Measurements from ENCODE around the gene SUPT20H.
A peak's percentile ranks its signal among the peaks of the same experiment; 100 is the strongest.

SUPT20H gene

DNA sequence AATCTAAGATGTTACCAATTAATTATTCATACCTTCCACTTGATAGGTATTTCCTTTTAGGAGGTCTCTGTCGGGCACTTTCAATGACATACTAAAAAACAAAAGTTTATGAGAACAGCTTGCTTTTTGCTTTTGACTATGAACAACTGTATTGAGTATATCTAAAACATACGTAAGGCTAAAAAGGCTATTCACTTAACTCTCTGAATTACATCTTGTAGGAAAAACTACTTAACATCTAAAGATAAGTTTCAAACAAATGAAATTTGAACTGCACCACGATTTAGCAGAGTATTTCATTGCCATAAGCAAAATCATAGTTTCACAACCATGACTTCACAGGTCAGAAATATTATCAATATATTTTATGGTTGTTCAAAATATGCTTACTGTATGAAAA is 11.6 kb downstream of the SUPT20H start:
- H3K36me3 ChIP-seq (ENCODE audit: control insufficient read depth in 2 of 2, insufficient read depth in 1 of 2, low read length in 2 of 2) = peaks cover 12 to 26% of the 10 kb centered on the region in 2 experiments
- CTCF ChIA-PET = interaction anchor here (0.7 to 1.8 kb wide), 3 partner anchors 20 to 889 kb away, joined by 3 to 4 read pairs (median 3); no protein-coding TSS in a partner anchor

DNA sequence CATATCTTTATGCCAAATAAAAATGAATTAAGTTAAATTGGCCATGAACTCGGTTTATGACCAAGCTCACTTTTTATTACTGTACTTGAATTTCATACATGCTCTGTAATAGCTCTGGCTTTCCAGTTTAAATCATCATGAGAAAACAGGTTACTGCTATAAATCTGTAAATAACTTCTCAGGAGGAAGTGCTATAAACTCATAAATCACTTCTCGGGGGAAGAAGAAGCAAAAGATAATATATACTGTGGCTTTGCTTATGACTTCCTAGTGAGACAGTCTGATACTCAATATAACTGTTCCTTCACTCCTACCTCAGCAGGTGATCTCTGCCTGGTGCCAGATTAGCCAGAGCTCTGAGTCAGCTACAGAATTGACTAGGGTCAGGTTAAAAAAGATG is 12.5 kb downstream of the SUPT20H start:
- peaks cover 12 to 34% of the 10 kb centered on the region in 2 experiments for H3K36me3 ChIP-seq (ENCODE audit: control insufficient read depth in 2 of 2, insufficient read depth in 1 of 2, low read length in 2 of 2)
- peaks cover 8% of the 10 kb centered on the region; the same call in 1 of the 2 replicates for H3K4me1 ChIP-seq (ENCODE audit: control insufficient read depth, insufficient read depth, low read length)
- ChIA-PET CTCF (no interaction called here), POLR2A (interaction anchor here (0.6 kb wide), 1 partner anchor 41 kb away, joined by 3 read pairs; no protein-coding TSS in a partner anchor)
- no peak overlapping the region for H3K27ac ChIP-seq (ENCODE audit: extremely low read depth, low read depth, low read length)
- H3K4me3 ChIP-seq (ENCODE audit: low read depth, low read length) = no peak overlapping the region
- H3K9me3 ChIP-seq (ENCODE audit: control insufficient read depth, insufficient read depth, low read depth, low read length) = no peaks in the 10 kb centered on the region
- TF ChIP-seq ZNF341 (tag by site-specific recombination; IDR thresholded peaks at IDR 0.05; ENCODE audit: low read depth) (peak; percentile 30; the same call in 1 of the 2 replicates), ZNF394 (tag by site-specific recombination; IDR thresholded peaks at IDR 0.05; ENCODE audit: borderline replicate concordance) (peak; percentile 89), ZNF48 (tag by site-specific recombination; IDR thresholded peaks at IDR 0.05) (no peak), ZBTB17 (tag by site-specific recombination; IDR thresholded peaks at IDR 0.05) (peak; percentile 85), TCF7L2 (IDR thresholded peaks at IDR 0.05; ENCODE audit: borderline replicate concordance, low read depth, low read length) (peak; percentile 80), KLF8 (tag by site-specific recombination; IDR thresholded peaks at IDR 0.05) (peak; percentile 68; the same call in 1 of the 2 replicates), ZNF701 (tag by site-specific recombination; IDR thresholded peaks at IDR 0.05) (no peak), ZNF561 (tag by site-specific recombination; IDR thresholded peaks at IDR 0.05; ENCODE audit: borderline replicate concordance) (peak; percentile 99), ZBTB48 (tag by site-specific recombination; IDR thresholded peaks at IDR 0.05) (no peak), ZNF2 (tag by site-specific recombination; IDR thresholded peaks at IDR 0.05) (peak; percentile 87; the same call in 1 of the 2 replicates), BCL11A (tag by site-specific recombination; IDR thresholded peaks at IDR 0.05; ENCODE audit: low read depth) (peak; percentile 93), HOXD13 (CRISPR knock-in tag; IDR thresholded peaks at IDR 0.05; ENCODE audit: borderline replicate concordance) (no peak), ZNF843 (tag by site-specific recombination; IDR thresholded peaks at IDR 0.05) (peak; percentile 100), ZSCAN30 (tag by site-specific recombination; IDR thresholded peaks at IDR 0.05) (peak; percentile 98), SCRT1 (tag by site-specific recombination; IDR thresholded peaks at IDR 0.05; ENCODE audit: borderline replicate concordance) (peak; percentile 98), ZNF146 (tag by site-specific recombination; IDR thresholded peaks at IDR 0.05) (peak; percentile 64; the same call in 1 of the 2 replicates)
- TF ChIP-seq, protein P1, sequence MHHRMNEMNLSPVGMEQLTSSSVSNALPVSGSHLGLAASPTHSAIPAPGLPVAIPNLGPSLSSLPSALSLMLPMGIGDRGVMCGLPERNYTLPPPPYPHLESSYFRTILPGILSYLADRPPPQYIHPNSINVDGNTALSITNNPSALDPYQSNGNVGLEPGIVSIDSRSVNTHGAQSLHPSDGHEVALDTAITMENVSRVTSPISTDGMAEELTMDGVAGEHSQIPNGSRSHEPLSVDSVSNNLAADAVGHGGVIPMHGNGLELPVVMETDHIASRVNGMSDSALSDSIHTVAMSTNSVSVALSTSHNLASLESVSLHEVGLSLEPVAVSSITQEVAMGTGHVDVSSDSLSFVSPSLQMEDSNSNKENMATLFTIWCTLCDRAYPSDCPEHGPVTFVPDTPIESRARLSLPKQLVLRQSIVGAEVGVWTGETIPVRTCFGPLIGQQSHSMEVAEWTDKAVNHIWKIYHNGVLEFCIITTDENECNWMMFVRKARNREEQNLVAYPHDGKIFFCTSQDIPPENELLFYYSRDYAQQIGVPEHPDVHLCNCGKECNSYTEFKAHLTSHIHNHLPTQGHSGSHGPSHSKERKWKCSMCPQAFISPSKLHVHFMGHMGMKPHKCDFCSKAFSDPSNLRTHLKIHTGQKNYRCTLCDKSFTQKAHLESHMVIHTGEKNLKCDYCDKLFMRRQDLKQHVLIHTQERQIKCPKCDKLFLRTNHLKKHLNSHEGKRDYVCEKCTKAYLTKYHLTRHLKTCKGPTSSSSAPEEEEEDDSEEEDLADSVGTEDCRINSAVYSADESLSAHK (tag by site-specific recombination; IDR thresholded peaks at IDR 0.05) = peak; percentile 98
- TF ChIP-seq, protein P2, sequence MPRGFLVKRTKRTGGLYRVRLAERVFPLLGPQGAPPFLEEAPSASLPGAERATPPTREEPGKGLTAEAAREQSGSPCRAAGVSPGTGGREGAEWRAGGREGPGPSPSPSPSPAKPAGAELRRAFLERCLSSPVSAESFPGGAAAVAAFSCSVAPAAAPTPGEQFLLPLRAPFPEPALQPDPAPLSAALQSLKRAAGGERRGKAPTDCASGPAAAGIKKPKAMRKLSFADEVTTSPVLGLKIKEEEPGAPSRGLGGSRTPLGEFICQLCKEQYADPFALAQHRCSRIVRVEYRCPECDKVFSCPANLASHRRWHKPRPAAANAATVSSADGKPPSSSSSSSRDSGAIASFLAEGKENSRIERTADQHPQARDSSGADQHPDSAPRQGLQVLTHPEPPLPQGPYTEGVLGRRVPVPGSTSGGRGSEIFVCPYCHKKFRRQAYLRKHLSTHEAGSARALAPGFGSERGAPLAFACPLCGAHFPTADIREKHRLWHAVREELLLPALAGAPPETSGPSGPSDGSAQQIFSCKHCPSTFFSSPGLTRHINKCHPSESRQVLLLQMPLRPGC (tag by site-specific recombination; IDR thresholded peaks at IDR 0.05) = peak; percentile 85
- TF ChIP-seq, protein P3, sequence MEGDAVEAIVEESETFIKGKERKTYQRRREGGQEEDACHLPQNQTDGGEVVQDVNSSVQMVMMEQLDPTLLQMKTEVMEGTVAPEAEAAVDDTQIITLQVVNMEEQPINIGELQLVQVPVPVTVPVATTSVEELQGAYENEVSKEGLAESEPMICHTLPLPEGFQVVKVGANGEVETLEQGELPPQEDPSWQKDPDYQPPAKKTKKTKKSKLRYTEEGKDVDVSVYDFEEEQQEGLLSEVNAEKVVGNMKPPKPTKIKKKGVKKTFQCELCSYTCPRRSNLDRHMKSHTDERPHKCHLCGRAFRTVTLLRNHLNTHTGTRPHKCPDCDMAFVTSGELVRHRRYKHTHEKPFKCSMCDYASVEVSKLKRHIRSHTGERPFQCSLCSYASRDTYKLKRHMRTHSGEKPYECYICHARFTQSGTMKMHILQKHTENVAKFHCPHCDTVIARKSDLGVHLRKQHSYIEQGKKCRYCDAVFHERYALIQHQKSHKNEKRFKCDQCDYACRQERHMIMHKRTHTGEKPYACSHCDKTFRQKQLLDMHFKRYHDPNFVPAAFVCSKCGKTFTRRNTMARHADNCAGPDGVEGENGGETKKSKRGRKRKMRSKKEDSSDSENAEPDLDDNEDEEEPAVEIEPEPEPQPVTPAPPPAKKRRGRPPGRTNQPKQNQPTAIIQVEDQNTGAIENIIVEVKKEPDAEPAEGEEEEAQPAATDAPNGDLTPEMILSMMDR (tag by site-specific recombination; IDR thresholded peaks at IDR 0.05) = no peak

More for the DNA sequence above, 11.6 kb downstream of the SUPT20H start:
- Histone ChIP-seq H3K4me3 (ENCODE audit: low read depth, low read length) (no peak overlapping the region), H3K27ac (ENCODE audit: extremely low read depth, low read depth, low read length) (no peak overlapping the region), H3K4me1 (ENCODE audit: control insufficient read depth, insufficient read depth, low read length) (peaks cover 8% of the 10 kb centered on the region; the same call in 1 of the 2 replicates), H3K9me3 (ENCODE audit: control insufficient read depth, insufficient read depth, low read depth, low read length) (no peaks in the 10 kb centered on the region)
- TF ChIP-seq, protein P4, sequence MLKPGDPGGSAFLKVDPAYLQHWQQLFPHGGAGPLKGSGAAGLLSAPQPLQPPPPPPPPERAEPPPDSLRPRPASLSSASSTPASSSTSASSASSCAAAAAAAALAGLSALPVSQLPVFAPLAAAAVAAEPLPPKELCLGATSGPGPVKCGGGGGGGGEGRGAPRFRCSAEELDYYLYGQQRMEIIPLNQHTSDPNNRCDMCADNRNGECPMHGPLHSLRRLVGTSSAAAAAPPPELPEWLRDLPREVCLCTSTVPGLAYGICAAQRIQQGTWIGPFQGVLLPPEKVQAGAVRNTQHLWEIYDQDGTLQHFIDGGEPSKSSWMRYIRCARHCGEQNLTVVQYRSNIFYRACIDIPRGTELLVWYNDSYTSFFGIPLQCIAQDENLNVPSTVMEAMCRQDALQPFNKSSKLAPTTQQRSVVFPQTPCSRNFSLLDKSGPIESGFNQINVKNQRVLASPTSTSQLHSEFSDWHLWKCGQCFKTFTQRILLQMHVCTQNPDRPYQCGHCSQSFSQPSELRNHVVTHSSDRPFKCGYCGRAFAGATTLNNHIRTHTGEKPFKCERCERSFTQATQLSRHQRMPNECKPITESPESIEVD (tag by site-specific recombination; IDR thresholded peaks at IDR 0.05) = peak; percentile 83
- TF ChIP-seq, protein P5, sequence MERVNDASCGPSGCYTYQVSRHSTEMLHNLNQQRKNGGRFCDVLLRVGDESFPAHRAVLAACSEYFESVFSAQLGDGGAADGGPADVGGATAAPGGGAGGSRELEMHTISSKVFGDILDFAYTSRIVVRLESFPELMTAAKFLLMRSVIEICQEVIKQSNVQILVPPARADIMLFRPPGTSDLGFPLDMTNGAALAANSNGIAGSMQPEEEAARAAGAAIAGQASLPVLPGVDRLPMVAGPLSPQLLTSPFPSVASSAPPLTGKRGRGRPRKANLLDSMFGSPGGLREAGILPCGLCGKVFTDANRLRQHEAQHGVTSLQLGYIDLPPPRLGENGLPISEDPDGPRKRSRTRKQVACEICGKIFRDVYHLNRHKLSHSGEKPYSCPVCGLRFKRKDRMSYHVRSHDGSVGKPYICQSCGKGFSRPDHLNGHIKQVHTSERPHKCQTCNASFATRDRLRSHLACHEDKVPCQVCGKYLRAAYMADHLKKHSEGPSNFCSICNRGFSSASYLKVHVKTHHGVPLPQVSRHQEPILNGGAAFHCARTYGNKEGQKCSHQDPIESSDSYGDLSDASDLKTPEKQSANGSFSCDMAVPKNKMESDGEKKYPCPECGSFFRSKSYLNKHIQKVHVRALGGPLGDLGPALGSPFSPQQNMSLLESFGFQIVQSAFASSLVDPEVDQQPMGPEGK (tag by site-specific recombination; IDR thresholded peaks at IDR 0.05) = no peak
- TF ChIP-seq FEZF1 (tag by site-specific recombination; IDR thresholded peaks at IDR 0.05) = peak; percentile 86
- POLR2A ChIA-PET = interaction anchor here (0.9 kb wide), 1 partner anchor 48 kb away, joined by 4 read pairs; no protein-coding TSS in a partner anchor

Measured in HEK293 (cell line).